Measurements from ENCODE around the gene KLHL5.

Gene KLHL5

GRCh38 chr4:39169426-39169825, 107.4 kb downstream of the KLHL5 start:
- in situ Hi-C loops (cut with MboI; ENCODE audit: low sequenced_read_pairs), result no loop called here

GRCh38 chr4:39170301-39170700, 108.3 kb downstream of the KLHL5 start:
- in situ Hi-C loops (cut with MboI; ENCODE audit: low sequenced_read_pairs), result no loop called here
